ENCODE data around the gene ITIH6. TPM values are rescaled to one million over a fixed set of nuclear protein-coding genes. Genes with fewer than 3 reads are reported as not detected.
"Not testable (repeated sequence)": the region's sequence is repeated elsewhere in the genome, so short reads cannot be mapped to it uniquely, and the experiment has no call there.

Gene ITIH6
- total RNA-seq, 2 donors from 2014 or later = not detected

- Mint-ChIP-seq H3K4me1 (ENCODE audit: low read depth in 2 of 2) (no peaks in the 10 kb centered on the region), H3K36me3 (no peaks in the 10 kb centered on the region), H3K4me3 (no peak overlapping the region), H3K9me3 (no peaks in the 10 kb centered on the region), H3K27me3 (peaks cover 0 to 21% of the 10 kb centered on the region in 2 donors), H3K27ac (no peak overlapping the region)
- ATAC-seq (peak in 1 of 2 donors; percentile 29), DNase-seq (ENCODE audit: low spot score) (no peak)
Measured at GRCh38 chrX:54785901-54786300, 12.2 kb downstream of the ITIH6 start.

- peaks cover 0 to 8% of the 10 kb centered on the region in 2 donors for H3K27me3 Mint-ChIP-seq
- peak; percentile 83 to 89 for ATAC-seq
- H3K4me1 Mint-ChIP-seq (ENCODE audit: low read depth in 2 of 2) = peaks cover 7 to 19% of the 10 kb centered on the region in 2 donors
- H3K36me3 Mint-ChIP-seq = no peaks in the 10 kb centered on the region
- peak overlapping the region in 1 of 2 donors; percentile 16 for H3K27ac Mint-ChIP-seq
- no peak overlapping the region for H3K4me3 Mint-ChIP-seq
- no peak for DNase-seq (ENCODE audit: low spot score)
- H3K9me3 Mint-ChIP-seq = no peaks in the 10 kb centered on the region
Measured at GRCh38 chrX:54776987-54777672, 20.9 kb downstream of the ITIH6 start.

GRCh38 chrX:54776061-54776460 lies 22.0 kb downstream of the ITIH6 start:
- H3K36me3 Mint-ChIP-seq = no peaks in the 10 kb centered on the region
- peaks cover 0 to 7% of the 10 kb centered on the region in 2 donors for H3K27me3 Mint-ChIP-seq
- DNase-seq (ENCODE audit: low spot score) (no peak), ATAC-seq (no peak)
- no peak overlapping the region for H3K4me3 Mint-ChIP-seq
- H3K27ac Mint-ChIP-seq = no peak overlapping the region
- peaks cover 7 to 19% of the 10 kb centered on the region in 2 donors for H3K4me1 Mint-ChIP-seq (ENCODE audit: low read depth in 2 of 2)
- no peaks in the 10 kb centered on the region for H3K9me3 Mint-ChIP-seq

- not testable (repeated sequence) for H3K9me3 Mint-ChIP-seq; ATAC-seq; H3K27ac Mint-ChIP-seq; H3K36me3 Mint-ChIP-seq; DNase-seq (ENCODE audit: low spot score); H3K4me3 Mint-ChIP-seq
- Mint-ChIP-seq H3K4me1 (ENCODE audit: low read depth in 2 of 2) (peaks cover 7 to 19% of the 10 kb centered on the region in 2 donors), H3K27me3 (peaks cover 0 to 11% of the 10 kb centered on the region in 2 donors)
Measured at GRCh38 chrX:54774391-54775094, 23.5 kb downstream of the ITIH6 start.

GRCh38 chrX:54758114-54759055 lies 39.7 kb downstream of the ITIH6 start:
- H3K4me3 Mint-ChIP-seq = no peak overlapping the region
- H3K27me3 Mint-ChIP-seq = peaks cover 30% of the 10 kb centered on the region in 2 donors
- ATAC-seq (no peak), DNase-seq (ENCODE audit: low spot score) (no peak)
- no peaks in the 10 kb centered on the region for H3K36me3 Mint-ChIP-seq
- no peaks in the 10 kb centered on the region for H3K4me1 Mint-ChIP-seq (ENCODE audit: low read depth in 2 of 2)
- H3K27ac Mint-ChIP-seq = no peak overlapping the region
- H3K9me3 Mint-ChIP-seq = no peaks in the 10 kb centered on the region

GRCh38 chrX:54754854-54755253 lies 43.2 kb downstream of the ITIH6 start:
- Mint-ChIP-seq H3K4me1 (ENCODE audit: low read depth in 2 of 2) (no peaks in the 10 kb centered on the region), H3K9me3 (no peaks in the 10 kb centered on the region), H3K27me3 (peaks cover 24 to 34% of the 10 kb centered on the region in 2 donors), H3K4me3 (no peak overlapping the region), H3K36me3 (no peaks in the 10 kb centered on the region), H3K27ac (no peak overlapping the region)
- DNase-seq (ENCODE audit: low spot score) (no peak), ATAC-seq (no peak)

GRCh38 chrX:54748626-54749025 lies 49.4 kb downstream of the ITIH6 start:
- no peaks in the 10 kb centered on the region for H3K36me3 Mint-ChIP-seq
- peaks cover 14 to 20% of the 10 kb centered on the region in 2 donors for H3K27me3 Mint-ChIP-seq
- H3K4me1 Mint-ChIP-seq (ENCODE audit: low read depth in 2 of 2) = no peaks in the 10 kb centered on the region
- no peak overlapping the region for H3K4me3 Mint-ChIP-seq
- ATAC-seq (no peak), DNase-seq (ENCODE audit: low spot score) (no peak)
- H3K27ac Mint-ChIP-seq = no peak overlapping the region
- H3K9me3 Mint-ChIP-seq = no peaks in the 10 kb centered on the region

GRCh38 chrX:54747733-54748393 lies 50.2 kb downstream of the ITIH6 start:
- no peaks in the 10 kb centered on the region for H3K9me3 Mint-ChIP-seq
- ATAC-seq (no peak), DNase-seq (ENCODE audit: low spot score) (no peak)
- H3K36me3 Mint-ChIP-seq = no peaks in the 10 kb centered on the region
- H3K4me3 Mint-ChIP-seq = no peak overlapping the region
- no peak overlapping the region for H3K27ac Mint-ChIP-seq
- H3K4me1 Mint-ChIP-seq (ENCODE audit: low read depth in 2 of 2) = no peaks in the 10 kb centered on the region
- H3K27me3 Mint-ChIP-seq = peaks cover 16 to 22% of the 10 kb centered on the region in 2 donors

- Mint-ChIP-seq H3K4me1 (ENCODE audit: low read depth in 2 of 2) (no peaks in the 10 kb centered on the region), H3K36me3 (no peaks in the 10 kb centered on the region), H3K9me3 (no peaks in the 10 kb centered on the region), H3K27ac (no peak overlapping the region), H3K27me3 (peaks cover 20 to 24% of the 10 kb centered on the region in 2 donors), H3K4me3 (no peak overlapping the region)
- ATAC-seq (no peak), DNase-seq (ENCODE audit: low spot score) (no peak)
Measured at GRCh38 chrX:54746928-54747327, 51.1 kb downstream of the ITIH6 start.

GRCh38 chrX:54745676-54746075 lies 52.4 kb downstream of the ITIH6 start:
- H3K9me3 Mint-ChIP-seq = no peaks in the 10 kb centered on the region
- H3K4me1 Mint-ChIP-seq (ENCODE audit: low read depth in 2 of 2) = no peaks in the 10 kb centered on the region
- H3K27ac Mint-ChIP-seq = no peak overlapping the region
- no peak overlapping the region for H3K4me3 Mint-ChIP-seq
- ATAC-seq = peak in 1 of 2 donors; percentile 36
- no peak for DNase-seq (ENCODE audit: low spot score)
- peaks cover 15 to 25% of the 10 kb centered on the region in 2 donors for H3K27me3 Mint-ChIP-seq
- no peaks in the 10 kb centered on the region for H3K36me3 Mint-ChIP-seq

GRCh38 chrX:54738567-54738966 lies 59.5 kb downstream of the ITIH6 start:
- not testable (repeated sequence) for H3K36me3 Mint-ChIP-seq; H3K4me1 Mint-ChIP-seq (ENCODE audit: low read depth in 2 of 2); H3K27ac Mint-ChIP-seq; DNase-seq (ENCODE audit: low spot score); H3K9me3 Mint-ChIP-seq; ATAC-seq; H3K4me3 Mint-ChIP-seq
- H3K27me3 Mint-ChIP-seq = peaks cover 23 to 29% of the 10 kb centered on the region in 2 donors

GRCh38 chrX:54736298-54736942 lies 61.6 kb downstream of the ITIH6 start:
- not testable (repeated sequence) for H3K9me3 Mint-ChIP-seq; H3K27ac Mint-ChIP-seq; H3K4me3 Mint-ChIP-seq; DNase-seq (ENCODE audit: low spot score); H3K36me3 Mint-ChIP-seq; H3K4me1 Mint-ChIP-seq (ENCODE audit: low read depth in 2 of 2); ATAC-seq
- peaks cover 8 to 23% of the 10 kb centered on the region in 2 donors for H3K27me3 Mint-ChIP-seq

- ATAC-seq (no peak), DNase-seq (ENCODE audit: low spot score) (no peak)
- no peaks in the 10 kb centered on the region for H3K36me3 Mint-ChIP-seq
- no peaks in the 10 kb centered on the region for H3K4me1 Mint-ChIP-seq (ENCODE audit: low read depth in 2 of 2)
- H3K4me3 Mint-ChIP-seq = no peak overlapping the region
- no peak overlapping the region for H3K27ac Mint-ChIP-seq
- peaks cover 31 to 41% of the 10 kb centered on the region in 2 donors for H3K27me3 Mint-ChIP-seq
- no peaks in the 10 kb centered on the region for H3K9me3 Mint-ChIP-seq
Measured at GRCh38 chrX:54721424-54721823, 76.6 kb downstream of the ITIH6 start.

Data from natural killer cell treated with Interleukin-12 subunit alpha and Interleukin-12 subunit beta and Interleukin-15 and Interleukin-18, amount 100 ng/mL, for 72 hours (primary cell).